AG09319 (cell line): ENCODE data around the gene DNAH2.
"Not testable (repeated sequence)": the region's sequence is repeated elsewhere in the genome, so short reads cannot be mapped to it uniquely, and the experiment has no call there.

Experiments
- DNase-seq: peaks from one replicate; pipeline ENCODE4 v3.0.0-alpha.2; 2010; ENCODE audit warnings: low read depth; ENCODE audit errors: extremely low read depth
- CTCF ChIP-seq: IDR thresholded peaks from 2 replicates; pipeline ENCODE4 v1.5.1; 2011; ENCODE audit warnings: low read depth, mild to moderate bottlenecking, inconsistent platforms, low read length, moderate library complexity

Gene DNAH2

GRCh38 chr17:7798839-7799238 is 81.3 kb downstream of the DNAH2 start:
- no peak for TF ChIP-seq CTCF
- no peak for DNase-seq

- no peak for DNase-seq
- no peak for TF ChIP-seq CTCF
Measured at GRCh38 chr17:7803981-7804380, 86.4 kb downstream of the DNAH2 start.

GRCh38 chr17:7806587-7806986 is 89.0 kb downstream of the DNAH2 start:
- DNase-seq, result no peak
- no peak for TF ChIP-seq CTCF

GRCh38 chr17:7807206-7807605 is 89.7 kb downstream of the DNAH2 start:
- DNase-seq, result no peak
- TF ChIP-seq CTCF, result no peak

- no peak for DNase-seq
- no peak for TF ChIP-seq CTCF
Measured at GRCh38 chr17:7809086-7809790, 91.7 kb downstream of the DNAH2 start.

GRCh38 chr17:7809791-7810343 is 92.3 kb downstream of the DNAH2 start:
- DNase-seq, result not testable (repeated sequence)

- no peak for TF ChIP-seq CTCF
- no peak for DNase-seq
Measured at GRCh38 chr17:7811251-7811650, 93.7 kb downstream of the DNAH2 start.

- DNase-seq, result no peak
- TF ChIP-seq CTCF, result no peak
Measured at GRCh38 chr17:7814969-7815368, 97.4 kb downstream of the DNAH2 start.
